K562 (cell line): ENCODE results near the gene KAT2B. TPM values are rescaled to one million over a fixed set of nuclear protein-coding genes. Genes with fewer than 3 reads are reported as not detected.

Source experiments
- ATF7 ChIP-seq: fragments of 450-650 bp; IDR thresholded peaks from 2 replicates; pipeline ENCODE4 v1.7.1; 2014; ENCODE audit warnings: mild to moderate bottlenecking, moderate library complexity
- EHMT2 ChIP-seq: fragments of 450-650 bp; IDR thresholded peaks from 2 replicates; pipeline ENCODE4 v1.6.1; 2018; ENCODE audit warnings: antibody characterized with exemption
- EP400 ChIP-seq: fragments of 450-650 bp; IDR thresholded peaks from 2 replicates; pipeline ENCODE4 v1.6.1; 2017; ENCODE audit warnings: antibody characterized with exemption, mild to moderate bottlenecking, moderate library complexity
- ERF ChIP-seq: fragments of 450-650 bp; formaldehyde crosslinking; IDR thresholded peaks from 2 replicates; pipeline ENCODE4 v1.4.0; 2020; ENCODE audit warnings: mild to moderate bottlenecking, mixed read lengths
- ETV5 ChIP-seq: sonication (generic); formaldehyde crosslinking; IDR thresholded peaks from 2 replicates; pipeline ENCODE4 v1.4.0; 2020; ENCODE audit warnings: low read depth, mild to moderate bottlenecking, missing genetic modification reagents
- FIP1L1 ChIP-seq: fragments of 200-400 bp; formaldehyde crosslinking; IDR thresholded peaks from 2 replicates; pipeline ENCODE4 v1.6.1; 2018; ENCODE audit warnings: mild to moderate bottlenecking, low read depth, low read length; ENCODE audit not compliant: poor library complexity, severe bottlenecking
- FOXJ2 ChIP-seq: fragments of 200-800 bp; sonication (Bioruptor generic); IDR thresholded peaks from 2 replicates; pipeline ENCODE4 v1.6.1; 2016; ENCODE audit warnings: missing genetic modification characterization, missing compliant biosample characterization
- HSF4 ChIP-seq: fragments of 250-450 bp; sonication (Bioruptor Pico); IDR thresholded peaks from 2 replicates; pipeline ENCODE4 v2.1.2; 2022; ENCODE audit warnings: mild to moderate bottlenecking, moderate library complexity, borderline replicate concordance
- LCOR ChIP-seq: sonication (generic); formaldehyde crosslinking; IDR thresholded peaks from 2 replicates; pipeline ENCODE4 v1.8.0; 2022; ENCODE audit warnings: mild to moderate bottlenecking, missing genetic modification reagents
- LEF1 ChIP-seq: fragments of 450-650 bp; IDR thresholded peaks from 2 replicates; pipeline ENCODE4 v1.6.1; 2016; ENCODE audit warnings: mild to moderate bottlenecking
- MCM2 ChIP-seq: fragments of 450-650 bp; IDR thresholded peaks from 2 replicates; pipeline ENCODE4 v1.6.1; 2017; ENCODE audit warnings: low read depth, mild to moderate bottlenecking
- MTA2 ChIP-seq: fragments of 450-650 bp; IDR thresholded peaks from 2 replicates; pipeline ENCODE4 v1.6.1; 2016; ENCODE audit warnings: low read depth
- PHF8 ChIP-seq: fragments of 200-600 bp; sonication (generic); IDR thresholded peaks from 2 replicates; pipeline ENCODE4 v1.6.1; 2012; ENCODE audit warnings: mixed run types, mild to moderate bottlenecking, inconsistent platforms, low read length, moderate library complexity, borderline replicate concordance
- RFX7 ChIP-seq: fragments of 250-450 bp; sonication (Bioruptor Pico); IDR thresholded peaks from 2 replicates; pipeline ENCODE4 v1.5.1; 2021; ENCODE audit warnings: mild to moderate bottlenecking
- SIN3A ChIP-seq, 2 experiments: fragments of 150-350 bp in 1 of 2; IDR thresholded peaks; 2 replicates each; pipeline ENCODE4 v1.6.1; 2011 to 2016; ENCODE audit warnings: borderline replicate concordance in 2 of 2, low read depth in 2 of 2, low read length in 2 of 2, mild to moderate bottlenecking in 2 of 2, moderate library complexity in 2 of 2; ENCODE audit not compliant: control insufficient read depth in 1 of 2
- SMARCE1 ChIP-seq: fragments of 450-650 bp; IDR thresholded peaks from 2 replicates; pipeline ENCODE4 v1.7.1; 2016; ENCODE audit warnings: mild to moderate bottlenecking
- TCF7 ChIP-seq: sonication (generic); IDR thresholded peaks from 2 replicates; pipeline ENCODE4 v1.6.1; 2016; ENCODE audit warnings: antibody characterized with exemption, borderline replicate concordance
- TGIF2 ChIP-seq: sonication (generic); formaldehyde crosslinking; IDR thresholded peaks from 2 replicates; pipeline ENCODE4 v1.8.1; 2022; ENCODE audit warnings: mild to moderate bottlenecking, missing genetic modification reagents, moderate library complexity
- U2AF2 ChIP-seq: fragments of 200-400 bp; formaldehyde crosslinking; optimal IDR thresholded peaks from 2 replicates; pipeline ENCODE3; 2017; ENCODE audit warnings: low read depth, mild to moderate bottlenecking, low read length
- ZKSCAN3 ChIP-seq: fragments of 250-450 bp; sonication (Bioruptor Pico); IDR thresholded peaks from 2 replicates; pipeline ENCODE4 v1.4.0; 2020
- ZKSCAN8 ChIP-seq: fragments of 200-800 bp; sonication (Bioruptor generic); IDR thresholded peaks from 2 replicates; pipeline ENCODE4 v1.6.1; 2016; ENCODE audit warnings: missing genetic modification characterization, missing compliant biosample characterization
- ZNF766 ChIP-seq: fragments of 200-800 bp; sonication (Bioruptor generic); conservative IDR thresholded peaks from 2 replicates; pipeline ENCODE4 v1.6.1; 2016; ENCODE audit warnings: missing genetic modification characterization, missing compliant biosample characterization
- polyA plus RNA-seq, 8 experiments: library from polyadenylated mRNA; depleted of rRNA in 4 of 8; stranded (reverse) in 5 of 8; unstranded in 3 of 8; fragments of >200 nt; fragmentation: Nextera tagmentation in 2 of 8; fragmentation: Illumina TruSeq in 1 of 8; extraction: Ambion mirVana in 2 of 8; extraction: Trizol in 1 of 8; gene quantifications; 2 replicates each; pipeline versions ENCODE4 v1.2.1 to v1.2.3, GENCODE V29; 2011 to 2014; ENCODE audit warnings: inconsistent platforms in 1 of 8, missing spikeins in 1 of 8
- total RNA-seq, 7 experiments: library from RNA; depleted of rRNA in 6 of 7; stranded (reverse); fragments of >200 nt in 6 of 7; fragmentation: Illumina TruSeq in 2 of 7; extraction: Trizol in 2 of 7; gene quantifications; 2 replicates each; pipeline versions ENCODE4 v1.2.1 to v1.2.3, GENCODE V29; 2011 to 2021; ENCODE audit warnings: low replicate concordance in 1 of 7
- TF ChIP-seq, protein P1 (sequence below): fragments of 250-450 bp; sonication (Bioruptor Pico); IDR thresholded peaks from 2 replicates; pipeline ENCODE4 v1.5.0; 2021
- TF ChIP-seq, protein P2 (sequence below): fragments of 450-650 bp; IDR thresholded peaks from 2 replicates; pipeline ENCODE4 v1.6.1; 2016; ENCODE audit warnings: antibody characterized with exemption
- TF ChIP-seq, protein P3 (sequence below): fragments of 250-450 bp; sonication (Bioruptor Pico); IDR thresholded peaks from 2 replicates; pipeline ENCODE4 v1.5.0; 2021; ENCODE audit warnings: mild to moderate bottlenecking, borderline replicate concordance

Gene KAT2B
- total and polyA plus RNA-seq, 9 of the 15 experiments (the other 6 are each of a cell fraction or from before 2014, with no cell fraction given), result 3.3 to 14.9 (median 12.2) TPM

DNA sequence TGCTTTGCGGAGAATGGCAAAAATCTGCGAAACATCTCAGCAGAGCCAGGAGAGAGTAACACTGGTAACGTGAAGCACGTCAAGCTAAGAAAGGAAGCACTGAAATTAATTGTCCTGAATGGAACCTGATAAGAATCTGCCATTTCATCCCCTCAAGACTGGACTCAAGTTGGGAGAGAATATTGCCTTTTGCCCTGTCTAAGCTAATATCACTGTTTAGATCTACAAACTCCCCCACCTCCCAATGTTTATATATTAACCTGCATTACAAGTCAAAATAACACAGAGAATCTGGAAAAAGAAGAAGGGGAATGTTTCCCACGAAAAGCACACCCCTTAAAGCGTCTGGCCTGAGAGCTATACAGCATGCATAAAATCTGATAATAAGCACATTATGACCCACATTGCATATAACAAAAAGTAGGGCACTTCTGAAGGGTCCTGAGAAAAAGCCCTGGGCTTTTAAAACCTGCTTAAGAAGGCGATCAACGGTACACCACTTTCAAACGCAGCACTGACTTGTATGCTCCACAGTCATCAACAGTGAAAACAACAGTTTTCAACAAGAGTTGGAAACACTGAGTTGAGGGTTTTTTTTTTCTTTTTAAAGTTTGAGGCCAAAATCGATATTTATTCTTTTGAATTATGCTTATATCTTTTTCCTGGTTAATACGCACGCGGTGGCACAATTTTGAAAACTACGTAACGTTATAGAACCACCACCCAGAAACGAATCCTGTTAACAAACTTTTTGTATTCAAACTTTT lies 1.4 kb upstream of the KAT2B start (continued):
- TF ChIP-seq TGIF2 (CRISPR knock-in tag) (no peak), ATF7 (peak; percentile 37; the same call in 1 of the 2 replicates), U2AF2 (no peak), SMARCE1 (peak; percentile 89), LCOR (CRISPR knock-in tag) (0 out of 2 replicates have a peak, but pooled peaks have one; percentile 16), MTA2 (no peak), FOXJ2 (0 out of 2 replicates have a peak, but pooled peaks have one; percentile 46), SIN3A (IDR thresholded peaks at IDR 0.05; ENCODE audit: borderline replicate concordance in 2 of 2, control insufficient read depth in 1 of 2, low read depth in 2 of 2, low read length in 2 of 2) (no peak), ZNF766 (no peak), ETV5 (CRISPR knock-in tag) (no peak), ERF (CRISPR knock-in tag) (no peak), PHF8 (no peak), HSF4 (CRISPR knock-in tag) (no peak), EHMT2 (no peak), RFX7 (CRISPR knock-in tag) (no peak), ZKSCAN3 (CRISPR knock-in tag) (no peak), TCF7 (no peak), ZKSCAN8 (CRISPR knock-in tag) (0 out of 2 replicates have a peak, but pooled peaks have one; percentile 18), FIP1L1 (no peak), MCM2 (no peak), LEF1 (peak; percentile 42; the same call in 1 of the 2 replicates), EP400 (peak; percentile 38; the same call in 1 of the 2 replicates)
- TF ChIP-seq, protein P1, sequence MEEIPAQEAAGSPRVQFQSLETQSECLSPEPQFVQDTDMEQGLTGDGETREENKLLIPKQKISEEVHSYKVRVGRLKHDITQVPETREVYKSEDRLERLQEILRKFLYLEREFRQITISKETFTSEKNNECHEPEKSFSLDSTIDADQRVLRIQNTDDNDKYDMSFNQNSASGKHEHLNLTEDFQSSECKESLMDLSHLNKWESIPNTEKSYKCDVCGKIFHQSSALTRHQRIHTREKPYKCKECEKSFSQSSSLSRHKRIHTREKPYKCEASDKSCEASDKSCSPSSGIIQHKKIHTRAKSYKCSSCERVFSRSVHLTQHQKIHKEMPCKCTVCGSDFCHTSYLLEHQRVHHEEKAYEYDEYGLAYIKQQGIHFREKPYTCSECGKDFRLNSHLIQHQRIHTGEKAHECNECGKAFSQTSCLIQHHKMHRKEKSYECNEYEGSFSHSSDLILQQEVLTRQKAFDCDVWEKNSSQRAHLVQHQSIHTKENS (CRISPR knock-in tag), result no peak
- TF ChIP-seq, protein P2, sequence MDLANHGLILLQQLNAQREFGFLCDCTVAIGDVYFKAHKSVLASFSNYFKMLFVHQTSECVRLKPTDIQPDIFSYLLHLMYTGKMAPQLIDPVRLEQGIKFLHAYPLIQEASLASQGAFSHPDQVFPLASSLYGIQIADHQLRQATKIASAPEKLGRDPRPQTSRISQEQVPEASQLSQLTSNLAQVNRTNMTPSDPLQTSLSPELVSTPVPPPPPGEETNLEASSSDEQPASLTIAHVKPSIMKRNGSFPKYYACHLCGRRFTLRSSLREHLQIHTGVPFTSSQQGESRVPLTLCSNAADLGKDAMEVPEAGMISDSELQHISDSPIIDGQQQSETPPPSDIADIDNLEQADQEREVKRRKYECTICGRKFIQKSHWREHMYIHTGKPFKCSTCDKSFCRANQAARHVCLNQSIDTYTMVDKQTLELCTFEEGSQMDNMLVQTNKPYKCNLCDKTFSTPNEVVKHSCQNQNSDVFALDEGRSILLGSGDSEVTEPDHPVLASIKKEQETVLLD, result peak; percentile 35; the same call in 1 of the 2 replicates
- TF ChIP-seq, protein P3, sequence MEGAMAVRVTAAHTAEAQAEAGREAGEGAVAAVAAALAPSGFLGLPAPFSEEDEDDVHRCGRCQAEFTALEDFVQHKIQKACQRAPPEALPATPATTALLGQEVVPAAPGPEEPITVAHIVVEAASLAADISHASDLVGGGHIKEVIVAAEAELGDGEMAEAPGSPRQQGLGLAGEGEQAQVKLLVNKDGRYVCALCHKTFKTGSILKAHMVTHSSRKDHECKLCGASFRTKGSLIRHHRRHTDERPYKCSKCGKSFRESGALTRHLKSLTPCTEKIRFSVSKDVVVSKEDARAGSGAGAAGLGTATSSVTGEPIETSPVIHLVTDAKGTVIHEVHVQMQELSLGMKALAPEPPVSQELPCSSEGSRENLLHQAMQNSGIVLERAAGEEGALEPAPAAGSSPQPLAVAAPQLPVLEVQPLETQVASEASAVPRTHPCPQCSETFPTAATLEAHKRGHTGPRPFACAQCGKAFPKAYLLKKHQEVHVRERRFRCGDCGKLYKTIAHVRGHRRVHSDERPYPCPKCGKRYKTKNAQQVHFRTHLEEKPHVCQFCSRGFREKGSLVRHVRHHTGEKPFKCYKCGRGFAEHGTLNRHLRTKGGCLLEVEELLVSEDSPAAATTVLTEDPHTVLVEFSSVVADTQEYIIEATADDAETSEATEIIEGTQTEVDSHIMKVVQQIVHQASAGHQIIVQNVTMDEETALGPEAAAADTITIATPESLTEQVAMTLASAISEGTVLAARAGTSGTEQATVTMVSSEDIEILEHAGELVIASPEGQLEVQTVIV (CRISPR knock-in tag), result no peak
